Central memory CD4-positive, alpha-beta T cell (primary cell): Measurements from ENCODE around the gene GATA2.
A peak's percentile ranks its signal among the peaks of the same experiment; 100 is the strongest.

Experiments
- DNase-seq: peaks from one replicate; pipeline ENCODE4 v3.0.0; 2022

Gene GATA2

DNA sequence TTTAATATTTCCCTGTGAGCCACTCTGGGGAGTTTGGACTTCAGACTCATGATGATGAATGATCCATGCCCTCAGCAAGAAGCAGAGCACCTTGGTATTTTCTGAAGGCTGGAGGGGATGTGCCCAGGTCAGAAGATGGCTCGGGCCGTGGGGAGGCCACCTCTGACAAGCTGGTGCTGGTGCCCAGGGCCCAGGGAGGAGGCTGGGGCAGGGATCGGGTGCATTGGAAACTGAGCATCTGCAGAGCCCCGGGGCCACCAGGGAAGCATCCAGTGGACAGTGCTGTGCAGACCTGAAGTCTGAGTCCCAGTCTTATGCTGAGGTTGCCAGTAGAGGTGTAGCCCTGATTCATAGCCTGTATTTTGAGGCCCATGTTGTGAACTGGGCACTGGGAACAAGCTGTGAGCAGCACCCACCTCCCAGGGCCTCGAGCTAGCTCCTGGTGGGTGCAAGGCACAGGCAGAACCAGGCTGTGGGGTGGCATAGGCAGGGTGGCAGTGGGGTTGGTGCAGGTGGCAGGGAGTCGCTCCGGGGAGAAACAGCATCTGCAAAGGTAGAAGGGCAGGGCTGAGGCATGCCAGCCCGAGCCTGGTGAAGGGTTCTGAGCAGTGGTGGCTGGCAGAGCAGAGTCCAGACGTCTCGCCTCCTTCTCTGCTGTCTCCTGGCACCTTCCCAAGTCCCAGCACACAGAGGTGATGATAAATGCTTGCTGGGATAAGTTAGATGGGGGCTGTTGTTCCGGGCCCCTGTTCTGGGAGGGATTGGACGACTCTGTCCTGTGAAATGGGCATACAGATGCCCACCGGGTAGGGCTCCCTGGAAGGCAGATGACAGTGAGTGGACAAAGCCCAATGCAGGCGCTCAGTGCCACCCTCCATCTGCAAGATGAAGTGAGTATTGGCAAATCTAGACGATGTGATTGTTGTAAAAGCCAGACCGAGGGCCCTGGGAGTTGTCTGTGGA, 36.9 kb downstream of the GATA2 start:
- DNase-seq, result no peak

DNA sequence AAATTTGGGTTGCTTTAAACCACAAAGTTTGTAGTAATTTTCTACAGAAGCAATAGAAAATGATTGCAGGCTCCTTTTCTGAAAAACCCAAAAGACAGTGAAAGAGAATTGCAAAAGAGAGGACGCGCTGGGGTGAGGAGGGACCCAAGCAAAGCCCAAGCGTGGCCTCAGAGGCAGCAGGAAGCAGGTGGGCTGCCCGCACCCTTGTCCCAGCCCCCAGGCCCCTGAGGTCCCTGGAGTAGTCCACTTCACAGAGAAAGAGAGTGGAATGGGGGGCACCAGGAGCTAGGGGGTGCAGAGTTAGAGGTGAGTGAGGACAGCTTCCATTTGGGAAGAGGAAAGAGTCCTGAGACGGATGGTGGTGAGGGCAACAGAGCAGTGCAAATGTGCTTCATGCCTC, 37.9 kb downstream of the GATA2 start:
- DNase-seq, result no peak

DNA sequence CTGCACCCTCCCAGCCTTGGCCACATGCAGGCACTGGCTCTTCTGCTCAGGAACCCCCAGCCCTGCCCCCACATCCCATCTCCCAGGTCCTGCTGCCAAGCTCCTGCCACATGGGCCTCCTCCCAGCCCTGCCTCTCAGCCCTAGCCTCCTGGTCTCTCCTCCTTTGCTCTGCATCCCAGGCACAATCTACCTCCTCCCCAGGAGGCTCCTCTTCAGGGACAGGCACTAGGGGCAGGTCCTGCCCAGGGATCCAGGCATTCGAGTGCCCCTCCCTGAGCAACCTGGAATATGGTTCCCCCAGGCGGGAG, 38.7 kb downstream of the GATA2 start:
- no peak for DNase-seq

DNA sequence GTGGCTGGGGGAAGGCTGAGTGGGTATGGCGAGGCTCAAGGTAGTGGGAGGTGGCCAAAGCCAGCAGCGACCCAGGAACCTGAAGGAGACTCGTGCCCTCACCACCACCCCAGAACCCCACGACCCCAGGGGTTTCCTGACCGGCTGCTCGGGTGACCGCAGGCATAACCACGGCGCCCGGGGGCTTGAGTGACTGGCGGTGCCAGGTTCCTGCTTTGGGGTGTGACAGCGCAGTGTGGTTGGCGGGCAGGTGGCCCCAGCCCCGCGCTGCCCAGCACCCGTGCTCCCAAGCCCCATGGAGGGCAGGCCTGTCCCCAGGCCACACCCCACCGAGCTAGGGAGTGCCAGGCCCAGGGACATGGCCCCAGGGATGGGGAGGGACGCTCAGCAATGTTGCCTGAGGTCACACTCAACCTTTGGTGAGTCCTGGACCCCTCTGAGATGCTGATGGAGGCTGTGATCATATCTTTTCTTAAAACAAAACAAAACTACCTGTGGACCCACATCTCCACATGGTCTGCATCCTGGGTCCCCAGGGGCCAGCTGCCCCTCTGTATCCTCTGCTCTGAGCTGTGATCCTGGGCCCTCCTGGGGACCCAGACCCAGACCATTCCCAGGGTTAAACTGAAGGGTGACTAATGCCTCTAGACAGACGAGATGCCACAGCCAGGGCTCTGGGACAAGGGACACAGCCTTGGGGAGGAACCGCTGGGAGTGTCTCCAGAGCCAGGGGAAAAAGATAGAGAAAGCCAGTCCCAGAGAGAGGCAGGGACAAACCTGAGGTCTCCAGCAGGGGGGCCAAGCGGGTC, 39.3 kb downstream of the GATA2 start:
- DNase-seq, result no peak

DNA sequence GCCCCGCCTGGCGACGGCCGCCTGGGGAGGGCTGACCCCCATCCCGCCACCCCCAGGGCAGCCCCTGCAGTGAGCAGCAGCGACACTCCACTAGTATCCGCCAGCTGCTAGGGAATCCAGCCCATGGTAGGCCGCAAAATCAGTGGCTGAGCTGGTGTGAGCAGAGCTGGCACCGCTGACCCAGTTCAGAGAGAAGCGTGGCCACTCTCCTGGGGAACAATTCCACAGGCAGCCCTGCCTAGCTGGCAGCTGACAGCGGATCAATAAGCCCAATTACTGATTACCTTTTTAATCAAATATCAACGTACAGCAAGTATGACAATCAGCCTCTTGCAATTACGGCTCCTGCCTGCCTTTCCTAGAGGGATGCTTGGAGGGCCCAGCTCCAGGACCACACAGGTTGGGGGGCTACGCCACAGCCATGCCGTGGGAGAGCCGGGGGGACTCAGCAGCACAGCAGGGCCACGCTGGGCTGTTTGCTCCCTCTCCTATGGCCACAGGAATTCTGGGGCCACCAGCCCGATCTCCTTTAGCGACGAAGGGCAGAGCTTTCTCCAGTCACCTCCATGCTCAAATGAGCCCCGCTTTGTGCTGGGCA, 40.2 kb downstream of the GATA2 start:
- no peak for DNase-seq

DNA sequence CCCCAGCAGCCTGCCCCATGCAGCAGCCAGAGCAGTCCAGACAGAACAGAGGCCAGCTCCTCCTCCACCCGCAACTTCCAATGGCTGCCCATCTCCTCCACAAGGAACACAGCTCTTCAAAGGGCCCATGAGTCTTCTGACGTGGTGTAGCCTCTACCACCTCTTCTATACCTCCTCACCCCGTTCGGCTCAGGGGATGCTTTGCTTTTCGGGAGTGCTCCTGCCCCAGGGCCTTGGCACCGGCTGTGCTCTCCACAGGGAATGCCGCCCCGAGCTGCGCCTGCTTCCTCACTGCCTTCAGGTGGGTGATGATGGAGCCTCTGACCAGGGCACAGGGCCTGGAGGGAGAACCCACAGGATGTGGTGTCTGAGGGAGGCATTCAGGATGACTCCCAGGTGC, 40.9 kb downstream of the GATA2 start:
- no peak for DNase-seq

DNA sequence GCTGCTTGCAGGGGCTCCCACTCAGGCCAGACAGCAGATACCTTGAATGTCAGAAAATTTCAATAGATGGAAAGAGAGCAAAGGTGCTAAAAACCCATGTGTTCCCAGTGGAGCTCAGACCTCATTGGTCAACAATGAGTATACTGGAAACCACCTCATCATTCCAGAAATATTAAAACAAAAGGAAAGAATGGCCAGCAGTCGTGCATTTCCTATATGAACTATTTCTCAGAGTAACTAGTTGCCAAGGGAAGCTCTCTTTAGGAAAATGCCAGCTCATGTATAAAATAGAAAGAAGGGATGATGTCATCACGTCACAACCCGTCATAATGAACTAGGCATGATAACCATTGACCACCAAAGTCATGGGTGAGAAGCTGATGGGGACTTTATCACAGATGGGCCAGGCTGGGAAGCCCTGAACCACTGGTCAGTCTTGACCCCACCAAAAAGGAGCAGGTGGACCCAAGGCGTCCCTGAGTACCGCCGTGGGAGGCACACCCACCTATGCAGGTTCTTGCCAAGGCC, 43.8 kb downstream of the GATA2 start:
- no peak for DNase-seq

DNA sequence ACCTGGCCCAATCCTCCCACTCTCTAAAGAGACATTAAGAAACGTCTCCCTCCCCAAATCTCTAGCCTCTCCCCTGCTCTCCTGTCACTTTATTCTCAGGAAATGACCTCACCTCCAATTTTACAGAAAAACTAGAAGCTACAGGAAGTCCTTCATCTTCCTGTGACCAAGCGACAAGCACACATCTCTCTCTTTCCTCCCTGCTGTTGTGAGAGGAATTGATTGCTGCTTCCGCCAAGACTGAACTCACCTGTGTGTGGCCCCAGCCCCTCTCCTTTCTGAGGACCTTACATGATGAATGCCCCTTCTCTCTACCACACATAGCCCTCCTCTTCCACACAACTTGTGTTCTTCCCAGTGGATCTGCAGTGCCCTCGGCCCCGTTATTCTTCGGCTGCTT, 44.5 kb downstream of the GATA2 start:
- DNase-seq, result peak; percentile 45

DNA sequence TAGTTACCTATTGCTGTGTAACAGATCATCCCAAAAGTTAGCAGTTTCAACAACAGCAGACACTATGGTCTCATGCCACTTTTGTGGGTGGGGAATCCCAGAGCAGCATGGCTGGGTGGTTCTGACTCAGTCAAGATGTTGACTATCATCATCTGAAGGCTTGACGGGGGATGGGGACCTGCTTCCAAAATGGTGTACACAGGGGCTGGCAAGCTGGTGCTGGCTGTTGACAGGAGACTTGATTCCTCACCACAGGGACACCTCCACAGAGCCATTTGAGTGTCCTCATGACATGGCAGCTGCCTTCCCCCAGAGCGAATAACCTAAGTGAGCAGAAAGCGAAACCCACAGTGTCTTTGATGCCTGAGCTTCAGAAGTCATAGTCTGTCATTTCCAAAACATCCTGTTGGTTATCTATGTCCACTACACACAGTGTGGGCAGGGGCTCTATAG, 45.4 kb downstream of the GATA2 start:
- DNase-seq, result no peak

DNA sequence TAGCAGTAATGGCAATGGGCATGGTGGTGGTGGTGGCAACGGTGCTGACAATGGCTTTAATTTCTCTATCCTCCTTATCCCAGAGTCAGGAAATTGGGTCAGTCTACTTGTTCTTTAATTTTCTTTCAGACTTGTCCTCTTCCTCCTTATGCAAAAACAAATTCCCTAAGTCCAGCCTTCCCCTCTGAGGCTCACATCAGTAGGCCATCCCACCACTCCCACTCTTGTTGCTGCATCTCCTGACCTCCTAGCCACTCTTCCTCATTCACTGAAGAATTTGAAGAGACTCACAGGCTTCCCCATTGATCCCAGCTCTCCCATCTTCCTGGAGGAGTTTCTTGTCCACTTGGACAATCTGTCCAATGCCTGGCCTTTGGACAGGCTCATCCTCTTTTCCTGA, 46.2 kb downstream of the GATA2 start:
- DNase-seq, result no peak

DNA sequence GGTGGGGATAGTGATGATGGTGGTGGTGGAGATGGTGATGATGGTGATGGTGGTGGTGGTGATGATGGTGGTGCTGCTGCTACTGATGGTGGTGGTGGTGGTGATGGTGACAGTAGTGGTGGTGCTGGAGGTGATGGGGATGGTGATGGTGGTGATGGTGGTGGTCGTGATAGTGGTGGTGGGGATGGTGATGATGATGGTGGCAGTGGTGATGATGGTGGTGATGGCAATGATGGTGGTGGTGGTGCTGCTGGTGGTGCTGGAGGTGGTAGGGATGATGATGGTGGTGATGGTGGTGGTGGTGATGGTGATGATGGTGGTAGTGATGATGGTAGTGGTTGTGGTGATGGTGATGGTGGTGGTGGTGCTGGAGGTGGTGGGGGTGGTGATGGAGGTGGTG, 47.6 kb downstream of the GATA2 start:
- DNase-seq, result no peak

DNA sequence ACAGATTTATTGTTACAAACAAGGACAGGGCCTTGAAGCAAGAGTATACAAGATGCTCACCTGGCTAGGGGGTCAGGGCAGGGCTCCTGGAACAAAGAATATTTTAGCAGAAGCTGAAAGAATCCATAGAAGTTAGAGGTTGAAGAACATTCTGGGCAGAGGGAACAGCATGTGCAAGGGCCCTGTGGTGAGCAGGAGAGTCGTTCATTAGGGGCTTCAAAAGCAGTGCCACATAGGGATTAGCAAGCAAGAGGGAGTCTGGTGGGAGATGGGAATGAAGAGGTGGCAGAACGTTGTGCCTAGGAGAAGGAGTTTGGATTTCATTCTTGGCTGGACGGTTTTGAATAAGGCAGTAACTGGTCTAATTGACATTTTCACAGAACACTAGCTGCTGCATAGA, 49.2 kb downstream of the GATA2 start:
- no peak for DNase-seq

DNA sequence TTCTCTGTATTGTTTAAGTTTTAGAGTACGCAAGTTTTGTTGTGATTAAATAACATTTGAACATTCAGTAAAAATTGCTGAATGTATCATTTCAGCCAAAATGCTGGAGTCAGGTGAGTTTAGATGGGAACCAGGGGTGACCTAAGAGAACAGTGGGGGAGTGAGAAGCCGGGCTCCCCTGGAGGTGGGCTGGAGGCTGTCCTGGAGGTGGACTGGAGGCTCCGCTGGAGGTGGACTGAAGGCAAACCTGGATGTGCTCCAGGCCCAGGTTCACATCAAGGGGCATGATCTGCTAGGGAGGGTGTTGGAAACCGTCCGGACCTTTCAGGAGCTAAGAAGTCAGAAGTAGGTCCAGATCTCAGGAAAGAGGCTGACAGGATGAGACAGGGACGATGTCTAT, 50.1 kb downstream of the GATA2 start:
- no peak for DNase-seq

DNA sequence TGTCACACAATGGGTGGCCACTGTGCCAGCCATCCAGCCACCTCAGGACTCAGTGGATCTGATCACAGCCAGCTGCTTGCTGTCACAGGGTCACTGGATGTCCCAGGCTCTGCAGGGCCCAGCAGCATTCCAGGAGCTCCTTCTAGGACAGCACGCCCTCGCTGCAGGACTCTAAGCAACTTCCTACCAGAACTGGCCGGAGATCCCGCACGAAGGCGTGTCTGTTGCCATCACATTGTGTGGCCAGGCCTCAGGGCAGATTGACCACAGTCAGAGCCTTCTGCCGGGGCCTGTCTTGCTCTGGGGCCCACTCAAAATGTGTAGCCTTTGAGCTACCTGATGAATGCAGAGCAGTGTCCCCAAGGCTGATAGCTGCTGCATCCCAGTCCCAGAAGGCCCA, 50.9 kb downstream of the GATA2 start:
- no peak for DNase-seq

DNA sequence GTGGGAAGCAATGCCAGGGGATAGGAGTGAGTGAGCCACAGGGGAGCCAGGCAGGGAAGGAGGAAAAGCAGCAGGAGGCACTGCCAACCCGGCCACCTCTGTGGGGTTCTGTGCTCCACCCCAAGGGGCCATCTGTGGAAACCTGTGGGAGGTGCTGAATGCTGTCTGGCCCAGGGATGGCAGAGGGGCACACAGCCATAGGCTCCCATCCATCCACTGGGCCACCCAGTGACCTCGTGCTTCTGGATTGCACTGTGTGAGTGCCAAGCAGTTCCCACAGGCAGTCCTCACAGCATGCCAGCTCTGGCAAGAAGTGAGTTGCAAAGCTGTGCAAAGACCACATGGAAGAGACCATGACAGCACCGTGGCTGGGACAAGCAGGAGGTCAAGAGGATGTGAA, 53.8 kb downstream of the GATA2 start:
- no peak for DNase-seq

DNA sequence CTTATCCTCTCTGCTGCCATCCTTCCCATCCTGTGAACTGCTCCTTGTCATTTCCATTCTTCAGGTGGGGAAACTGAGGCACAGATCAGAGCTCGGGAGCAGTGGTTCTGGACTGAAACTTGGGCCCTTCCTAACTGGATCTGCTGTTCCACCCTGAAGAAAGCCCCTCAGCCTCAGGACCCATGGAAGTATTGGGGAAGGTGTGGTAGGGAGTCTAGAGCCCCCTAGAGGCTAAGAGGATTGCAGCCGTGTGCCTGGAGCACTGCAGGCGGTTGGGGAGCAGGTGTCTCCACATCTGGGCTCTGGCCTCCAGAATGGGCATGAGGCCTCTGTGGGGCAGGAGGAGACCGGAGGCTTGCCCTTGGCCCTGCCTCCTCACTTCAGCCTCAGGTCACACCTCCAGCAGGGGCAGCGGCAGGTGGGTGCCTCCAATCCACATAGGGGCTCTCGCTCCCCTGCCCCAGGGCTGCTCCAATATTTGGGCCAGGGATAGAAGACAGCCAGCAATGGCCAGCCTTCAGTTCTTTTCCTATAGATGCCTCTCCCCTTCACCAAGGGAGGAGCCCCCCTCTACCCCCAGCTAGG, 54.4 kb downstream of the GATA2 start:
- DNase-seq, result no peak

DNA sequence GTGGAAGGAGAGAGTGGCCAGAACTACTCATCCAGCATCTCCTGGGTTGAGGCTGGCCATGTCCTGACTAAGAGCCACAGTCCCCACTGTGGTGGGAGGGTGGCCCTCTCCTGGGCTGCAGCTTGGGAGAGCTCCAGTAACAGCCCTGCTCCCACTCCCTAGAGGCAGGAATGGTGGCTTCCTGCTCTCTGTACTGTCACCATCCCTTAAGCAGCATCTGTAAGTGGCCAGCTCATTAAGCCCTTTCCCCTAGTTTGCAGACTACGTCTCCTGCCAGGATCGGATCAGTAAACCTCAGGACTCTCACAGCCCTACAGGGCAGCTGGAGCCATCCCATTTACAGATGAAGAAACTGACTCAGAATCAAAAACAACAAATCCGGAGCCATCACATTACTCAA, 56.8 kb downstream of the GATA2 start:
- DNase-seq, result no peak

DNA sequence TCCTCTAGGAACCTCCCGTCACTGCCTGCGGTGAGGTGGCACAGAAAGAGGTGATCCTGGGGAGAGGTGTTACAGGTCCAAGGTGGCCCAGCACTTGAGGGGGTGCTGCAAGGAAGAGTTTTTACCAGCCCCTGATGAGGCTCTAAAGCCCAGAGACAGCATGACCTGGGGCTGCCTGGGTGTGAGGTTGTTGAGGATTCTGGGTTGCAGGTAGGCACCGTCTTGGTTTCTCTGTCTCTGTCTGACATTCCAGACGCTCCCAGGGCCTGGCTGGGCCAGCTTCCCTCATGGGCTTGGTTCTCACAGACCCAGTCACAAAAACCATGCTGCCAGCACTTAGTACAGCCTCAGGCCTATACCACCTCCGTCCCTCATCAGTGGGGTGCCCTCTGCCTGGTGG, 57.4 kb downstream of the GATA2 start:
- DNase-seq, result no peak

DNA sequence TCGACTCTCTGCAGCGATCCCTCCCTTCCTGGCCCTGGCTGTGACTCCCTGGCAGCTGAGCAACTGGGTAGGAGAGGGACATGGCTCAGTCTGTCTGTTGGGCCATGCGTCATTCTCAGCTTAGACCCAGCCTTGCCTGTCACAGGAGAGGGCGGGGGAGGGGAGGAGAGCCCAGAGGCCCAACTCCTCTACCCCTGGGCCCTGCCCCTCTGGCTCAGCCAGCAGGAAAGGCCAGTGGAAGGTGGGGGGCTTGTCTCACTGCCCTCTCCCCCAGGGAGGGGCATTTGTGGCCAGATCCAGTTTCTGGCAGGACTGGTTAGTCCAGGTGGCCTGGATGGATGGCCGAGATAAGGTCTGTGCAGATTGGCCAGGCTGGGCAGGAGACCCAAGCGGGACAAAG, 57.9 kb downstream of the GATA2 start:
- DNase-seq, result no peak

DNA sequence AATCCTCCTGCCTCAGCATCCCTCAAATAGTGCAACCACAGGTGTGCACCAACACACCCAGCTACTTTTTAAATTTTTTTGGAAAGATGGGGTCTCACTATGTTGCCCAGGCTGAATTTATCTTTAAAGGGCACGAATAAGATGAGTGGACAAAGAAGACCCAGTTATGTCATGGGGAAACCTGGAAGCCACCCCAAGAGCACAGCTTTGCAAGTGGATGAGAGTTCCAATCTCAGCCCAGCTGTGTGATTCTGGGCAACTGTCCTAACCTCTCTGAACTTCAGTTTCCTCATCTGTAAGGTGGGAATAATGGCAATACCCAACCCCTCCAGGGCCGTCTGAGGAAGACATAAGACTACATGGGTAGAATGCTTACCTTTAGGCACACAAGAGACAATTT, 58.5 kb downstream of the GATA2 start:
- DNase-seq, result no peak

DNA sequence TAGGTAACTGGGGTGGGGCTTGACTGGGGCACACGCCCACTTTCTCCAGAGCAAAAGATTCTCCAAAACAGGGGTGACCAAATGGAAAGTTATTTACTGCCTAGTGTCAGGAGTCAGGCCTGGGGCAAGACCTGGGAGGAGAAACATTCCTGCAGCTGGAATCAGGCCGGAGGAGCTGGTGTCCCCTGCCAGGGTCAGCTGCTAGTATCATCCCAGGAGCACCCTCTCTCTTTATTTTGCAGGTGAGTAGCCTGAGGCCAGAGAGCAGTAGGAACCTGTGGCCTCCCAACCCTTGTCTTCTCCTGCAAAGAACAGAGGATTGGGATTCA, 59.2 kb downstream of the GATA2 start:
- no peak for DNase-seq

DNA sequence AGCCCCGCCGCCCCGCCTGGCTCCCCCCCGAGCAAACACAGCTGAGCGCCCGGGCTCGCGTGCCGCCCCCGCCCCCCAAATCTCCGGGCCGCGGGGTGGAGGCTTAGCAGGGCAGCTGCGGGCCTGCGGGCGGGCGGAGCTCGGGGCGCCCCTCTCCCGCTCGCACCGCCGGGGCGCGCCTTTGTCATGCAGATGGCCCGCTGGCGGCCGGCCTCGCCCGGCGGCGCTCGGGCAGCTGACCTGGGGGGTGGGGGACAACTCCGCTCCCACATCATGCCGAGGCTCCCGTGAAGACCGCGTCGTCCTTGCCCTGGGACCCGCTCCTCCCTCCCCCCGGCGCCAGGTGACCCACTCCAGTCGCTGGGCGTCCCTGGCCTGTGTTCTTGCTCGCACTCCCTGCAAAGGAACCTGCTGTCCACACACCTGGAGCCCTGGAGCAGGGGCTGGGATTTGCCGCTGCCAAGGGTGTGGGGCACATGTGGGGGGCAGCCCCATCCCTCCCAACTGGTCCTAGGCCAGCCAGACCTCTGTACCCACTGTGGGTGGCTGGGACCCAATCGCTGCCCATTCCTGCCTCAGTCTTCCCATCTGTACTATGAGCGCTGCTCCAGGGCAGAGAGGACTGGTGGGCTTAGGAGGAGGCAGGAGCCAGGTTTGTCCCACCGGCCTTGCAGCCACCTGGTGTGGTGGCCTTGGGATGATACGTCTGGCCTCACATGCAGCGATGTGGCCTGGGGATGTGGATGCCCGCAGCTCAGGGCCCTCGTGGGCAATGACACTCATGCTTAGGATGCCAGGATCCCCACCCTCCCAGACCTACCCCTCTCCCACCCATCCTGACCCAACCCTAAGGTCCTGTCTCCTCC, 59.8 kb downstream of the GATA2 start:
- DNase-seq, result no peak
